GM12891 (cell line): ENCODE measurements around the gene NSUN6.

Experiments
- PAX5 ChIP-seq: IDR thresholded peaks from 2 replicates; pipeline ENCODE4 v1.6.1; 2011; ENCODE audit warnings: low read length, moderate library complexity, mild to moderate bottlenecking; ENCODE audit not compliant: insufficient read depth, severe bottlenecking
- POLR2A ChIP-seq: IDR thresholded peaks from 2 replicates; pipeline ENCODE4 v1.6.1; 2011; ENCODE audit warnings: low read depth, low read length, control low read depth
- POLR2AphosphoS5 ChIP-seq: IDR thresholded peaks from 2 replicates; pipeline ENCODE4 v1.6.1; 2011; ENCODE audit warnings: low read depth, low read length, control low read depth
- SPI1 ChIP-seq: IDR thresholded peaks from 2 replicates; pipeline ENCODE4 v1.6.1; 2011; ENCODE audit warnings: low read depth, low read length, control low read depth

GRCh38 chr10:18571780-18572179 lies 79.6 kb downstream of the NSUN6 start:
- no peak for TF ChIP-seq POLR2A
- no peak for TF ChIP-seq PAX5
- TF ChIP-seq SPI1, result no peak
- no peak for TF ChIP-seq POLR2AphosphoS5
